GM12801 (cell line): ENCODE data around the gene DNAH2.

Experiments used
- TF ChIP-seq, protein P1 (sequence below): IDR thresholded peaks from one replicate; pipeline ENCODE4 v1.5.1; 2011; ENCODE audit warnings: control low read depth; ENCODE audit not compliant: insufficient read length; ENCODE audit errors: extremely low read depth

Gene DNAH2

DNA sequence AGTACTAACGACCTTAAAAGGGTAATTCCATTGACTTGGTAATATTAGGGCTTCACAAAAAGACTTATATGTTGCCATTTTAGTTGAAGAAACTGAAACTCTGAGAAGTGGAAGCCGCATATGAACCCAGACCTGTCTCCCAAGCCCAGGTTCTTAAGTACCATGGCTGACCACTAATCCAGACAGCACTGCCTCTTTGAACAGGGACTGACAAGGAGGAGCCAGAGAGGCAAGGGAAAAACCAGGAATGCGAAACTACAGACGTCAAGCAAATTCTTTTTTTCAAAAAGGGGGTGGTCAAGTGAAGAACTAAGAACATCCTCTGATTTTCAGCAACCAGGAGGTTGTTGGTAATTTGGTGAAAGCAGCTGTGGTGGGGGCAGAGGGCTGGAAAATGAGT, 155.5 kb downstream of the DNAH2 start:
- TF ChIP-seq, protein P1, sequence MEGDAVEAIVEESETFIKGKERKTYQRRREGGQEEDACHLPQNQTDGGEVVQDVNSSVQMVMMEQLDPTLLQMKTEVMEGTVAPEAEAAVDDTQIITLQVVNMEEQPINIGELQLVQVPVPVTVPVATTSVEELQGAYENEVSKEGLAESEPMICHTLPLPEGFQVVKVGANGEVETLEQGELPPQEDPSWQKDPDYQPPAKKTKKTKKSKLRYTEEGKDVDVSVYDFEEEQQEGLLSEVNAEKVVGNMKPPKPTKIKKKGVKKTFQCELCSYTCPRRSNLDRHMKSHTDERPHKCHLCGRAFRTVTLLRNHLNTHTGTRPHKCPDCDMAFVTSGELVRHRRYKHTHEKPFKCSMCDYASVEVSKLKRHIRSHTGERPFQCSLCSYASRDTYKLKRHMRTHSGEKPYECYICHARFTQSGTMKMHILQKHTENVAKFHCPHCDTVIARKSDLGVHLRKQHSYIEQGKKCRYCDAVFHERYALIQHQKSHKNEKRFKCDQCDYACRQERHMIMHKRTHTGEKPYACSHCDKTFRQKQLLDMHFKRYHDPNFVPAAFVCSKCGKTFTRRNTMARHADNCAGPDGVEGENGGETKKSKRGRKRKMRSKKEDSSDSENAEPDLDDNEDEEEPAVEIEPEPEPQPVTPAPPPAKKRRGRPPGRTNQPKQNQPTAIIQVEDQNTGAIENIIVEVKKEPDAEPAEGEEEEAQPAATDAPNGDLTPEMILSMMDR = no peak

DNA sequence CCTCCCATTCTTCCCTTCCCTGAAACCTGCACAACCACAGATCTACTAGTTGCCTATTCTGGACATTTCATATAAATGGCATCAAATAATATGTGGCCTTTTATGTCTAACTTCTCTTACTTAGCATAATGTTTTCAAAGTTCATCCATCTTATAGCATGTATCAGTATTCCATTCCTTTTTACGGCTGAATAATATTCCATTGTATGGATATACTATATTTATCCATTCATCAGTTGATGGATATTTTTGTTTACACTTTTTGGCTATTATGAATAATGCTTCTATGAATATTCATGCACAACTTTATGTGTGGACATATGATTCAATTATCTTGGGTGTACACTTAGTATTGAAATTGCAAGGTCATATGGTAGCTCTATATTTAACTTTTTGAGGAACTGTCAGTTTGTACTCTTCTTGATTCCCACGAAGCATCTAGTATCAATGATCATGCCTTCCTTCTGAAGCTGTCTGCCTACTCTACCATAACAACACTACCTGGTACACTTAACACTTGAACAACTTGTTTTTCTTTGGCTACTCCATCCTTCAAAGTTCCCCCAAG, 158.3 kb downstream of the DNAH2 start:
- TF ChIP-seq, protein P1 = no peak

DNA sequence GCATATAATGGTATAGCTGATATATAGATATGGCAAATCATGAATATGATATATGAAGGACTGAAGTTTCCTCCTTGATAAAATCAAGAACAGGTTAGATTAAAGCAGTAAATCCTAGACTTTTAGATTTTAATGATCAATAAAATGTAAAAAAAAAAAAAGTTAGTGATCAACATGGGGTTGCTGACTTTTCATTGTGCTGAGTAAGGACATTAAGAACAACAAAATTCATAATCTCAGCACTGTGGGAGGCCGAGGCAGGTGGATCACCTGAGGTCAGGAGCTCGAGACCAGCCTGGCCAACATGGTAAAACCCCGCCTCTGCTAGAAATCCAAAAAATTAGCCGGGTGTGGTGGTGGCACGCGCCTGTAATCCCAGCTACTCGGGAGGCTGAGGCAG, 160.7 kb downstream of the DNAH2 start:
- TF ChIP-seq, protein P1 = no peak

DNA sequence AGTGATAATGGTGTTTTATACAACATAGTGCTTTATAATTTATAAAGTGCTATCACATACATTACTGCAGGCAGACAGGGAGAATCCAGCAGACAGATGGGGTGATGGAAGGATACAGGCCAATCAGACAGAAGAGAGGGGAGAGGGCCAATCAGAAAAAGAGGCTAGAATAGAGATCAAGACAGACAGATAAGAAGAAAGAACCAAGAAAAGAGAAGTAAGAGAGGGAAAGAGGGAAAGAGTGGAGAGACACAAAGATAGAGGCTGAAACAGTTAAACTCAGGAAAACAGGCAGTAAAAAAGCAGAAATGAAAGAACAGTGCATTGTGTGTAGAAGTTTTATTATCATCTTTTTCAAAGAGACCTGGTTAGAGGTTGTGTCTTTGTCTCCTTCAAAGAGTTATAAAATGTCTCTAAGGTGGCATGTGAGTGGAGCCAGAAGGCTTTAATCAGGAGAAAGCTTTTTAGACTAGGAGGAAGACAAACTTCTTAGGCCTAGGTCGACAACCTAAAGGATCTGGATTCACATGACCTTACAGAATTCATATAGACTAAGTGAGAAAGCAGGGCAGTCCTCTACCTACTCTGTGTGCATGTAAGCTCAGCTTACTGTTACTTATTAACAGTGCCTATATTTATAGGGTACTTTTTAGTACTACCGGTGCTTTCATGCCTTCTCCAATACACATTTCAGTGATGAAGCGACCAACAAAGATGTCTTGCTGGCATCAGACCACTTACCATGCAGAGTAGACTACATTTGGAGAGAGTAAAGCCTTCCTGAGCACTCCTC, 162.7 kb downstream of the DNAH2 start:
- TF ChIP-seq, protein P1 = no peak

DNA sequence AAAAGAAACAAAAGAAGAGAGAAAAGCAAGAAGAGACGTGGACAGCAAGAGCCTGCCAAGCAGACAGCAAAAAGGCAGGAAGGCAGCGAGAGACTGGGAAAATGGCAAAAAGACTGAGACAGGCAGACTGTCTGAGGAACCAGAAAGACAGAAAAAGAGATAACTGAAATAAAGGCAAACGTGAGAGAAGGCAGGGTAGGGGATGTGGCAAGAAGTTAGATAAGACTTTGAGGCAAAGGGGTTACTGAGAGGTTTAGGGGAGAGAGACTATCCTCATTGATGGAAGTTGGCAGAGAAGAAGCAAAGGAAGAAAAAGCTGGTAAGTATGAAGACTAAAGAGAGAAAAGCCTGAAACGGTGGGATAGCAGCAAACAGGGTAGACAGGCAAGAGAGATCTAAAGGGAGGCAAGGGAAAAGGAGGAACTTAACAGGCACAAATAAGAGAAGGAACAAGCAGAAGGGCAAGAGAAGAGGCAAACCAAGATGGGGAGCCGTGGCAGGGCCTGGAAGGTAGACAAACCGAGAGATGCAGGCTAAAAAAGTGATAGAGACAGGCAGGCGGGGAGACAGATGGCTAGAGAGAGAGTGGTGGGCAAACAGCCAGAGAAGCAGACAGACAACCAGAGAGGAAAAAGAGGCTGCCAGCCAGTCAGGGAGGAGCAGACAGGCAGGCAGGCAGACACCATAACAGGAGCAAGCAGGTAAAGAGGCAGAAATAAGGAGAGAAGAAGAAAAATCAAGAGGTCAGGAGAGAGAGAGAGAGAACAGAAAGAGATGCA, 163.9 kb downstream of the DNAH2 start:
- TF ChIP-seq, protein P1 = no peak

DNA sequence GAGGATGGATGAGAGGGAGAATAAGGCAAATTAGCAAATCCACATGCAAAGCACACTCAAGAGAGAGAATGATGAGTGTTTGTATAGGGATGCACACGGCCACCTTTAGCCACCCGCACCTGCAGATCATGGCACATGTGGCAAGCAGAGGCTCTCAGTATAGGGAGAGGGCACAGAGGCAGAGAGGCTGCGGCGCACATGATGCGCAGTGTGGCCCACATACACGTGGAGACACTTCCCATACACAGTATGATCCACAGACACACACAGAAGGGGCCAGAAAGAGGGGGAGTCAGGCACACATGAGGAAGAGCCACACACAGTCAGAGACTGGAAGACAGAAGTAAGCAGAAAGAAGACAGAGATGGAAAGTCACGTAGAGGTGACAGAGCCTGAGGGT, 164.5 kb downstream of the DNAH2 start:
- TF ChIP-seq, protein P1 = no peak

DNA sequence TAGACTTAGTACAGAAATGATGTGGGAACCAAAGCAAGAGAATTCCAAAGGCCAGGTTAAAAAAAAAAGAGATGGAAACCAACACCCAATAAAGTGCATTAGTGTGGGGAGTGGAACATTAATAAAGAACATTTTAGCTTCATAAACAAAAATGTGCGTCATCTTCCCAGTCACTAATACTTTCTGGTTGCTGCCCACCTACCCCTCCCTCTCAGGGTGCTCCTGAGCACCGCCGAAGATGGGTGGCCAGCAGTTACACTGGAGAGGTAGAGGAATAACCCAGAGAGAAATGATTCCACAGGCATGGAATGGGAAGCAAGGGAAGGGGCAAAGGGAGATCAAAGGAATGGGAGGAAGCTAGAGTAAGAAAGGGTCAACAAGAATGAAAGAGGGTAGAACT, 165.1 kb downstream of the DNAH2 start:
- TF ChIP-seq, protein P1 = no peak
